Right lung (tissue), 5 donors: ENCODE data around the gene ZFHX3. TPM values are rescaled to one million over a fixed set of nuclear protein-coding genes. Genes with fewer than 3 reads are reported as not detected.

Experiments used
- DNase-seq, 2 donors: peaks; one replicate each; pipeline ENCODE4 v3.0.0-alpha.2; 2013
- polyA plus RNA-seq, 5 donors: library from polyadenylated mRNA; unstranded; fragments of 120-200 nt; gene quantifications; one replicate each; pipeline versions ENCODE4 v1.2.1 to v1.2.3, GENCODE V29; 2013; ENCODE audit warnings: inconsistent platforms in 1 of 5, low replicate concordance in 1 of 5; ENCODE audit not compliant: insufficient read length in 5 of 5, insufficient read depth in 1 of 5

The ZFHX3 gene
- polyA plus RNA-seq, 5 donors = 20.7 to 34.7 (median 26.6) TPM

GRCh38 chr16:73056921-73057290 is 9.0 kb upstream of the ZFHX3 start:
- DNase-seq = no peak

- DNase-seq = no peak
Measured at GRCh38 chr16:73056448-73056847, 8.5 kb upstream of the ZFHX3 start.

GRCh38 chr16:73054813-73055482 is 7.0 kb upstream of the ZFHX3 start:
- DNase-seq = no peak

GRCh38 chr16:73054498-73054812 is 6.5 kb upstream of the ZFHX3 start:
- no peak for DNase-seq

- no peak for DNase-seq
Measured at GRCh38 chr16:73054125-73054484, 6.2 kb upstream of the ZFHX3 start.

GRCh38 chr16:73053364-73054124 is 5.6 kb upstream of the ZFHX3 start:
- no peak for DNase-seq

- DNase-seq = no peak
Measured at GRCh38 chr16:73053038-73053363, 5.1 kb upstream of the ZFHX3 start.

GRCh38 chr16:73052576-73052975 is 4.6 kb upstream of the ZFHX3 start:
- no peak for DNase-seq

- DNase-seq = no peak
Measured at GRCh38 chr16:73051961-73052360, 4.0 kb upstream of the ZFHX3 start.

- no peak for DNase-seq
Measured at GRCh38 chr16:73051226-73051625, 3.3 kb upstream of the ZFHX3 start.

GRCh38 chr16:73050201-73051099 is 2.5 kb upstream of the ZFHX3 start:
- no peak for DNase-seq

GRCh38 chr16:73049511-73049910 is 1.6 kb upstream of the ZFHX3 start:
- DNase-seq = no peak

- DNase-seq = no peak
Measured at GRCh38 chr16:73049091-73049490, 1.2 kb upstream of the ZFHX3 start.

GRCh38 chr16:73048292-73049080 is 558 bp upstream of the ZFHX3 start:
- DNase-seq = no peak

- no peak for DNase-seq
Measured at GRCh38 chr16:73047221-73047535, 750 bp downstream of the ZFHX3 start.

- DNase-seq = no peak
Measured at GRCh38 chr16:73046849-73047214, 1.1 kb downstream of the ZFHX3 start.

GRCh38 chr16:73046202-73046848 is 1.6 kb downstream of the ZFHX3 start:
- DNase-seq = no peak

GRCh38 chr16:73043828-73044467 is 4.0 kb downstream of the ZFHX3 start:
- no peak for DNase-seq

- DNase-seq = no peak
Measured at GRCh38 chr16:73042807-73043206, 5.1 kb downstream of the ZFHX3 start.

- DNase-seq = no peak
Measured at GRCh38 chr16:73041676-73042075, 6.3 kb downstream of the ZFHX3 start.

GRCh38 chr16:73040735-73041402 is 7.1 kb downstream of the ZFHX3 start:
- DNase-seq = no peak
